ENCODE data around the gene PIEZO2.

The PIEZO2 gene

DNA sequence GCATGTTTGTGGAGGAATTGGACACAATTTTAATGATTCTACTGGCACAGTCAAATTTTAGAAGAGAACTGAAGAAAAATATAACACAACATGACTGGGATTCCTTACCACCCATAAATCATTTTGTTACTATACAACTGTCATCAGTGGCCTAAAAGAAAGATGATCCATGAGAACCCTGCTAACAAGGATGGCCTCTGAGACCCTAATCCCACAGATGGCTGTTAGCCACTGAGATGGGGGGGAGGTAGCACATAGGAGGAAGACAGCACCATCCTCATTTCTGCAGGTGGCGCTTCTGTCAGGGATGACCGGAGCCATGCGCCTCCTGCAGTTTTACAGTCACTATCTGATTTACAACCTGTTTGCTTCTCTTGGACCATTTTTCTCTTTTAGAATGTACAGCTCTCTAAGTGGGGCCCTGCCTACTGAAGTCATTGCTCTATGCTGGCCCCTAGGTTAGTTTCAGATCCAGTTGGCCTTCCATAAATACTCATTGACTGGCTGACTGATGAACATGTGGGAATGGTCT, 343.7 kb downstream of the PIEZO2 start:
- in situ Hi-C loops (cut with MboI; ENCODE audit: low sequenced_read_pairs), result no loop called here

GRCh38 chr18:10804126-10804525, 345.2 kb downstream of the PIEZO2 start:
- in situ Hi-C loops (cut with MboI; ENCODE audit: low sequenced_read_pairs), result no loop called here

DNA sequence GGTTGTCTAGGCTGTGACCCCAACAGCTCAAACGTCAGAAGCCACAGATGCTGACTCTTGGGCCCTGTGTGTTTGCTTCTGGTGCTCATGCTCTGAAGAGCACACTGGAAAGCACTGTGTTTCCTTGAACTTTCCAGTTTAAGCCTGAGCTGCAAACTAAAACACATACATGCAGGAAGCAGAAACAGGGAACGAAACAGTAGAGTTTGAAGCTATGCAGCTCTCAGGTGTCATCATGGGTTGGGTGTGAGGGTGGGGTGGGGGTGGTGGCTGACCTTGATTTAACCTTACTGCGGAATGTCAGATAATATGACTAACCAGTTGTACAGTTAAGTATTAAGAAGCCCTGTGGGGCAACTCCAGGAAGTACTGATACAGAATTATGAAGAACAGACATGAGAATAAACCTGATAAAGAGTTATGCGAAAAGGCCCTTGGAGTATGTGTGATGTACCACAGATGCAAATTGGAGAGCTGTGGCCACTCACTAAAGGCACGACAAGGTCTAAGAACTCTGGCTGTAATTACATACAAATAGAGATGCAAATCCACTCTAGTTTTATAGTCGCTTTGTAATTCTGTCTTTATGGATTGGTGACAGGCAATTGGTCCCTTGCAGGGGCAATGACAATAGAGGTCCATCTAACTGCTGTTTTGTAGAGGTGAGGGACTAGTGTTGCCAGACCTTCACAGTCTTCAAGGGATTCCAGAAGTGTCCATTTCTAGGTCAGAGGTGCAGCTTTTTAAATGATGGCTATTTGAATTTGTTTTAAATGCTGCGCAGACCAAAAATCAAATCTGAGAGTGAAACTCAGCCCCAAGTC, 350.4 kb downstream of the PIEZO2 start:
- in situ Hi-C loops (cut with MboI; ENCODE audit: low sequenced_read_pairs), result no loop called here

DNA sequence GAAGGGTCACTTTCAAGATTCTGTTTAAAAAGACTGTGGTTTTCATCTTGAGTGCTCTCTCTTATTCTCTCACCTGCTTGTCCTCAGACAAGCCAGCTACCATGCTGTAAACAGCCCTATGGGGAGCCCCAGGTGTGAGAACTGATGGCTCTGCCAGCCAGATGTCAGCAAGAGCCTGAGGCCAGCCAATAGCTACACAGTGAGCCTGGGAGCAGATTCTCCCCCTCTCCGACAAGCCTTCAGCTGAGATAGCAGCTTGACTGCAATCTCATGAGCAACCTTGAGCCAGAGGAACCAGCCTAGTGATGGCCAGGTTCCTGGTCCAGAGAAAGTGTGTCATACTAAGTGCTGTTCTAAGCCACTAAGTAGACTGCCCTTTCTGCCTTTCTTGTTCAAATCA, 351.5 kb downstream of the PIEZO2 start:
- in situ Hi-C loops (cut with MboI; ENCODE audit: low sequenced_read_pairs), result no loop called here

DNA sequence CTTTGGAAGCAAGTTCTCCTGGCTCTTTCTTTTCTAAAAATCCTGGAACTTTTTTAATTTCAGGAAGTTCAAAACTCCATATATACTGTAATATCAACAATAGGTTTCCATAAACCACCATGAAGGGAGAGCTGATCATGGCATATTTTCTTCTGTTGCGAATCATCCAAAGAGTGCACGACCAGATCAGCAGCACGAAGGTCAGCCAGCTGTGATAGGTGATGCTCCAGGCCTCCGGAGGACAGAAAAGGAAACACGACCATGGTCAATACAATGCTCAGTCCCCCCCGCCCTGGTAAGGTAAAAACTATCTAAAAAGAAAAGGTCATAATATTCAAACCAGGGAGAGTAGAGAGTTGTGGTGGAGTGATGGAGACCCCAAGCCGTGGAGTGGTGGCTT, 354.6 kb downstream of the PIEZO2 start:
- in situ Hi-C loops (cut with MboI; ENCODE audit: low sequenced_read_pairs), result no loop called here

GRCh38 chr18:10793730-10794370, 355.5 kb downstream of the PIEZO2 start:
- in situ Hi-C loops (cut with MboI; ENCODE audit: low sequenced_read_pairs), result no loop called here

GRCh38 chr18:10792181-10792580, 357.2 kb downstream of the PIEZO2 start:
- in situ Hi-C loops (cut with MboI; ENCODE audit: low sequenced_read_pairs), result no loop called here

- in situ Hi-C loops (cut with MboI; ENCODE audit: low sequenced_read_pairs), result no loop called here
Observed at GRCh38 chr18:10791169-10791831, 358.1 kb downstream of the PIEZO2 start.

DNA sequence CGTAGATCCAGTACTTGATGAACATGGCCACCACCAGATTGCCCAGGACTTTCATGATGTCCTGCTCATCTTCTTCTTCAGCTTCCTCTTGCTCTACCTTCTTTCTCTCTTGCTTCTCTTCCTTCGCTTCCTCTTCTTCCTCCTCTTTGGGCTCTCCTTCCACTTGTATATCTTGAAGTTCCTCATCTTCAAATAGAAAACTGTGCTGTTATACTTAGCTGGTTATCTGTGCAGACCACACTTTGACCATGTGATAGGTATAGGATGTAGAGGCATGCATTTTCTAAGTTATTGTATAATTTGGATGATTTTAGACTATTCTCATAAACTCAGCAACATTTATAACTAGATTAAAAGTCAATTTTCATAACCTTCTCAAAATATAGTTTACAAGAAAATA, 360.2 kb downstream of the PIEZO2 start:
- in situ Hi-C loops (cut with MboI; ENCODE audit: low sequenced_read_pairs), result no loop called here

- in situ Hi-C loops (cut with MboI; ENCODE audit: low sequenced_read_pairs), result no loop called here
Observed at GRCh38 chr18:10787293-10787901, 362.0 kb downstream of the PIEZO2 start.

GRCh38 chr18:10785798-10786197, 363.6 kb downstream of the PIEZO2 start:
- in situ Hi-C loops (cut with MboI; ENCODE audit: low sequenced_read_pairs), result no loop called here

DNA sequence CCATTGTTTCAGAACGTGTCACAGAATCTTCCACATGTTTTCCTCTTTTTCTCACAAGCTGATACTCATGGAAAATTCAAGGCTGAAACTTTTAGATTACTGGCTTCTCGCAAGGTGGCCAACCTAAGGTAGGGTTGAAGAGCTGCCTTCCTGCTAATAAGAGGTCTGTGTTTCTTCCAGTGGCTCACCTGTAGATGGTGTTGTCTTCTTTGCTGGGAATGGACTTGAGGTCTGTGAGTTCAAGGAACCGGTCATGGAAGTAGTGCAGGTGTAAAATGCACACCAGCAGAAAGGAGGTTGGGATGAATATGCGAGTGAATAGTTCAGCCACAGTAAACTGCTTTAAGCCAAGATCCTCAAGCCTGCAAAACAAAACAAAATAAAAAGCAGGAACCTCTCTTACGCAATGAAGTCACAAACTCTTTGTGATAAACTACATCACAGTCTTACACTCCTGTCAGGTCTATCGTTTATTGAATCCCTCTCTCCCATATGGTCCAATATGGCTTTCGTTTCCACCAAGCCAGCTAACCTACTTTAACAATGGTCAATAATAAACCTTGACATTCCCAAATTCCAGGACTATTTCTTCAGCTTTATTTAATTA, 364.7 kb downstream of the PIEZO2 start:
- in situ Hi-C loops (cut with MboI; ENCODE audit: low sequenced_read_pairs), result no loop called here

- in situ Hi-C loops (cut with MboI; ENCODE audit: low sequenced_read_pairs), result no loop called here
Observed at GRCh38 chr18:10783941-10784340, 365.4 kb downstream of the PIEZO2 start.

DNA sequence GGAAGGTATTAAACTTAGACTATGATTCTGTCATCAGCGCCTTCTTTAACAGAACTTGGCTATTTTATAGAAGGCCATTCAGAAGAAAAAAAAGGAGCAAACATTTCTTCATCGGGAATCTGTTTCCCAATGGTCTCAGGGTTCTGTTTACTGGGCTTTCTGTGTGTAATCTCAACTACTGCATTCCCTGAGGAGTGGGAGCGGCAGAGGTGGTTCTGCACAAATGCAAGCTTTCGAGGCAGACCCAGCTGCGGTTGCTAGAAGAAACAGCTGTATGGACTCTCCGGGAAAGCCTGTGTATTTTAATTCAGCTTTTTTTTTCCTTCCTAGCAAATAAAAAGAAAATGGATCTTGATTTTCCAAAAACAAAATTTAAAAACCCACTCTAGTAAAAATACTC, 372.9 kb downstream of the PIEZO2 start:
- in situ Hi-C loops (cut with MboI; ENCODE audit: low sequenced_read_pairs), result no loop called here

- in situ Hi-C loops (cut with MboI; ENCODE audit: low sequenced_read_pairs), result no loop called here
Observed at GRCh38 chr18:10775026-10775425, 374.3 kb downstream of the PIEZO2 start.

DNA sequence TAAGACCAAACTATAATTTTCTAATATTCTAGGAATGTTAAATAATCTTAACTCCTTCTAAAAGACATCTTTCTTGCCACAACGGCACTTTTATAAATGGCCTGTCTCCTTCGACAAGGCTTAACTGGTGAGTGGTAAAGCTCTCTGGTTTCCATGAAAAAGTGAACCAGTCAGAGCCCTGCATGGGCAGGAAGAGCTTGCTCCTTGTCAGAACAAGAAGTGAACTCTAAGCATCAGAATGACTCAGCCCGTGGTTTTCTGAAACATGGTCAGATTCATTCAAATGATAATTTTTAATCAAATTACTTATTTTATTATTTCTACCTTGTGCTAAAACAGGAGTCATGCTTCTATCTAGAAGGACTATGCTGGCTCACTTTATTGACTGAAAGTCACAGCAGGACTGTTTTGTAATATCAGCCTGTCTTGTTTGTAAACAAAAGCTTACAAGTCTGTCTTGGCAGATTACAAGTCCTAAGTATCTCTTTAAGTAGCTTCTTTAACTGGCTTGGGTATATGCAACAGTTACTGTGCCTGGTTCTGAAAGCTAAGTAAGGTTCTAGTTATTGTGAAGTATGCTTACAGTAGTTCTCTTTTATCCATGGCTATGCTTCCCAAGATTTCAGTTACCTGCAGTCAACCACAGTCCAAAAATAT, 378.2 kb downstream of the PIEZO2 start:
- in situ Hi-C loops (cut with MboI; ENCODE audit: low sequenced_read_pairs), result no loop called here

- in situ Hi-C loops (cut with MboI; ENCODE audit: low sequenced_read_pairs), result no loop called here
Observed at GRCh38 chr18:10770264-10770663, 379.1 kb downstream of the PIEZO2 start.

DNA sequence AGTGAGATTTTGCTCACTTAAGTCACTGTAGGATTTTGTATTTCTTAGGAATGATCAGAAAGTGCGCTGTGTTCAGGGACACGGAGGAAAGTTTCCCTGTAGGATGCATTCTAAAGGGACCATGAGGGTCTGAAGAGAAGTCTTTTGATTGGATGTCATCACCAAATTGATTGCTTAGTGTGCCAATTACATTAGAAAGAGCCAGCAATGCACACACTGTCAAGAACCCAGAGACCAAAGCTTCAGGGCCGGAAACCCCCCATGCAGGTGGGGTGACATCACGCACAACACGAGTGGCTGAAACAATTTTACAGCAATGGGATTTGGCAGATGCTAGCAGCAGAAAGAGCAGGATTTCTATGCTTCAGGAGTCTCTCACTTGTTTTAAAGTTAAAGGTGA, 381.1 kb downstream of the PIEZO2 start:
- in situ Hi-C loops (cut with MboI; ENCODE audit: low sequenced_read_pairs), result no loop called here

DNA sequence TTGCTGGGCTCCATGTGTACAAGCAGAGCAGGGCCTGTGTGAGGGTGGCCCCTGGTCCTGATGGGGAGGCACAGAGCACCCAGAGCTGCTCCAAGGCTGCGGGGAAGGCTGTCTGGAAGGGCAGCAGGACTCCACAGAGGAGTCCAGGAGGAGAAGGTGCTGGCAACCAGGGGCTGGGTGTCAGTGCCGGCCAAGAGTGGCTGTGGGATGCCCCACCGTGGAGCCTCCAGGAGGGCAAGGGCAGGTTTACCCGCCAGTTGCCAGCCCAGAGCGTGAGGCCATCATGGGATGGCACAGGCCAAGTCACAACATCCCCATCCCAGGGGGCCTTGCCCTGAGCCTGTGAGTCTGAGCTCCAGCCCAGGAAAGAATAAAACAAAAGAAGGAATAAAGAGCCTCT, 381.7 kb downstream of the PIEZO2 start:
- in situ Hi-C loops (cut with MboI; ENCODE audit: low sequenced_read_pairs), result no loop called here

- in situ Hi-C loops (cut with MboI; ENCODE audit: low sequenced_read_pairs), result no loop called here
Observed at GRCh38 chr18:10760986-10761385, 388.4 kb downstream of the PIEZO2 start.

Data from HL-60/S4 (cell line).